ENCODE measurements around the gene PREX1.
"Not testable (repeated sequence)": the region's sequence is repeated elsewhere in the genome, so short reads cannot be mapped to it uniquely, and the experiment has no call there.

PREX1 gene

GRCh38 chr20:48791014-48791413 lies 36.8 kb downstream of the PREX1 start:
- no peak for DNase-seq (ENCODE audit: low spot score)

- DNase-seq (ENCODE audit: low spot score) = no peak
Observed at GRCh38 chr20:48790473-48791003, 37.3 kb downstream of the PREX1 start.

- DNase-seq (ENCODE audit: low spot score) = no peak
Observed at GRCh38 chr20:48789781-48790472, 37.9 kb downstream of the PREX1 start.

GRCh38 chr20:48789185-48789668 lies 38.6 kb downstream of the PREX1 start:
- no peak for DNase-seq (ENCODE audit: low spot score)

DNA sequence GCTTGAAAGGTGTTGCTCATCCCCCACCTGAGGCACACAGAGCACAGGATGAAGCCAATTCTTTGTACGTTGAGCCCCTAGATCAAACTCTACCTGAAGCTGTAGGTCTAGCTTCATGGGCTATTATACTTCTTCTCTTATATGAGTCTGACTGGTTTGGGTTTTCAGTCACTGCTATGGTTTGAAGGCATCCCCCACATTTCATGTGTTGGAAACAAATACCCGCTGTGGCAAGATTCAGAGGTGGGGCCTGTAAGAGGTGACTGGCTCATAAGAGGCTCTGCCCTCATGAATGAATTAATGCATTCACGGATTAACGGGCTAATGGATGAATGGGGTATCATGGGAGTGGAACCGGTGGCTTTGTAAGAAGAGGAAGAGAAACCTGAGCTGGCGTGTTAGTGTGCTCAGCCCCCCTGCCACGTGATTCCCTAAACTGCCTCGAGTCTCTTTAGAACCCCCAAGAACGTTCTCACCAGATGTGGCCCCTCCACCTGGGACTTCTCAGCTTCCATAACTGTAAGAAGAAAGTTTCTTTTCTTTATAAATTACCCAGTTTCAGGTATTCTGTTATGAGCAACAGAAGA lies 39.2 kb downstream of the PREX1 start:
- peak; percentile 68 for DNase-seq (ENCODE audit: low spot score)

DNA sequence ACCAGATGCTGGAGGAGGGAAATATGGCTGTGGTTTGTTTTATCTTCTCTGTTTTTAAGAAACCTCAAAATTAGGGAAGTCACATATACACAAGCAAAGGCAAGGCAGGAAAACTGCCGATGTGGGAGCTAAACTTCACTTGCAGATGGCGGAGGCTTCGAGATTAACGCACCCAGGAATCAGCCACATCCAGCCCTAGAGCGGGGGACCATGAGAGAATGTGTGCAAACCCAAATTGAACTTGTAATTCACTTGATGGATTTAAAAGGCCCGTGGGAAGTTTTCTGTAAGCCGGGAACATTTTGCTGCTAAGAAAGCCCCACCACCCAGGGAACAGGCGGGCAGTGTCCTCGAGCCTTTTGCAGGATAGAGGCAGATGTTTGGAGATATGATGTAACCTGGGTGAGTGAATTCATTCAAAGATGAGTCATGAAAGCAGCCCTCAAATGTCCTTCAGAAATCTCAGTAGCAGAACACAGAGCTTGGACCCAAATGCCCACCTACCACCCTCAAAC lies 39.9 kb downstream of the PREX1 start:
- no peak for DNase-seq (ENCODE audit: low spot score)

DNA sequence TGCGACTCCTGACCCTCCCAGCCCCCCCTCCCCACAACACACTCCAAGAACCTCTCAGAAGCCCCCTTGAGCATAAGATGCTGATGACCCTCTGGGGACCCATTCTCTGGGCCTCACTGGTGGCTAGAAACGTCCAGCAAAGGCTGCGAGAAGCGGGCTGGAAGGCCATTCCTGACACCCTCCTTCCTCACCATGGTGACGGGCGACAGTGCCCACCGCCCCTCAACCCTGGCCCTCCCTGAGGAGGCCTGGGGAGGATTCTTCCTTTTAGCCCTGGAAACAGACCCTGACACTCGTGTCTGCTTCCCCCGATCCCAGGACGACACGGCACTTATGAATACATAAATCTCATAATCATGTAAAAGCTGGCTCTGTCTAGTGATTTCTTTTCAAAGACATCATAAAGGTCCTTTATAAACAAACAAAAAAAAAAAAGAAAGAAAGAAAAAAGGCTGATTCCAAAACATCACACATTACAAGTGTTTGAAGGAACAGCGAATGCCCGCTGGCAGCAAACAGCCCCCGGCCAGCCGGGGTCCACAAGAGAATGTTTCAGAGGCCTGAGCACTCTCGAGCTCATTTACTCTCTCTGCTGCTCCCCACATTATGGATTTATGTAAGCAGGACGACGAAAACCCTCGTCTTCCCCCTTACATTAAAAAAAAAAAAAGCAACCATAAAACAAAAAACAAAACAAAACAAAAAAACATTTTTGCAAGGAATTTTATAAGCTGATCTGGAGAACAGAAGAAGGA lies 40.7 kb downstream of the PREX1 start:
- no peak for DNase-seq (ENCODE audit: low spot score)

- DNase-seq (ENCODE audit: low spot score) = no peak
Observed at GRCh38 chr20:48785801-48786200, 42.0 kb downstream of the PREX1 start.

DNA sequence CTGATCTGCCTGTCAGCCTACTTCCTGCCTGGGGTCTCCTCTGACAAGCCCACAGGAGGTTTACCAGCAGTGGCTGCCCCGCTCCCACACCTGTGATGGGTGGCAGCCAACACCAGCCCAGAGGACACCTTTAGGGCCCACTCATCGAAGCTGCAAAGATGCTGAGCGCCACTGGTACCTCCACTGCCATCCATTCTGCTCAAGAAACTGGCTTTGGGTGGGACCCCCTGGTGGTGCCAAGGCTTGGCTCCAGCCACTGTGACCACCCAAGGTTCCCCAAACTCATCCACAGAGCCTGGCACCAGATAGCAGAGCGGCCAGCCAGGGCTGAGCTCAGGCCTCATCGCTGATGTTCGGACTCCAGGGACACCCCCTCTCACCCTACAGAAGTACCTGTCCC lies 42.5 kb downstream of the PREX1 start:
- no peak for DNase-seq (ENCODE audit: low spot score)

GRCh38 chr20:48784273-48784641 lies 43.5 kb downstream of the PREX1 start:
- DNase-seq (ENCODE audit: low spot score) = no peak

DNA sequence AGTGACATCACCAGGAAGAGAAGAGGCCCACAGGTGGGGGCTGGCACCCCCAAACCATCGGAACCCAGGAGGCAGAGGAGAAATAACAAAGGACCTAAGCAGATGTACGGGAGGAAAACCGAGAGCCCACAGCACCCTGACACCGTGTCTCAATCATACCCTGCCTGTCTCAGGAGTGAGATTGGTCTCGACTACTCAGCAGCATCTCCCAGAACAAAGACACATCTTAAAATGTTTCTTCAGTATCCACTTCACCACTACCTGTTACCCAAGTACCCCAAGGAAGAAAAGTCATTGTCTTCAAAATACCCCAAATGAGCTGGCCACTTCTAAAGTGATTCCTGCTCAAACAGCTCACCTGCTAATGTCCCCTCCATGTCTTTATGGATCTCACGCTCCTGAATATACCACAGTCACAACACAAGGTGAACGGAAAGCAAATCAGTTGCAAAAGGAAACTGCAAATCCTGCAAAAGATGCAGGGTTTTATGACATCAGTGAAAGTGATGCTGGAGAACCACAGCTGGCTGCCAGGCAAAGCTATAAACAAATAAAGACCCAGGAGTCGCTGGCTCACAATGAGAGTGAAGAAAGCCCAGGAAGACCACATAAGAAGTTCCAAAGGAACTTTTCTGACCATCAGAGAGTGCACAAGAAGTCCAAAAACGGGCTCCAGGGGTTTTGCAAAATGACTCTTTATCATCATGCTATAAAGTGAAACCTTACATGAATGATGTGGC lies 44.1 kb downstream of the PREX1 start:
- no peak for DNase-seq (ENCODE audit: low spot score)

DNA sequence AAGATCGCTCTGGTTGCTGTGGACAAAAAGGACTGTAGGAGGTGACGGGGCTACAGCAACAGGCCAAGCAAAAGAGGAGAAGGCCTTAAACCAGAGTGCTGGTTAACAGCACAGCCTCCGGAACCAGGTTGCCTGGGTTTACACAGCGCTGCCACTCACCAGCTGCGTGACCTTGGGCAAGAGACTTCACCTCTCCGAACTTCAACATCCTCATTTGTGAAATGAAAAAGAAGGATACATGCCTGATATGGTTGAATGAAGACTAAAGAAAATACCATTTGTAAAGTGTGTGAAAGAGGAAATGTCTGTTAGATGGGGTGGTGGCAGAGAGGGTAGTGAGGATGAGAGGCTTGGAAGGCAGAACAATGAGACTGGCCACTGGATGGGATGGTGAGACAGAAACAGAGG lies 44.9 kb downstream of the PREX1 start:
- no peak for DNase-seq (ENCODE audit: low spot score)

GRCh38 chr20:48782053-48782452 lies 45.7 kb downstream of the PREX1 start:
- no peak for DNase-seq (ENCODE audit: low spot score)

DNA sequence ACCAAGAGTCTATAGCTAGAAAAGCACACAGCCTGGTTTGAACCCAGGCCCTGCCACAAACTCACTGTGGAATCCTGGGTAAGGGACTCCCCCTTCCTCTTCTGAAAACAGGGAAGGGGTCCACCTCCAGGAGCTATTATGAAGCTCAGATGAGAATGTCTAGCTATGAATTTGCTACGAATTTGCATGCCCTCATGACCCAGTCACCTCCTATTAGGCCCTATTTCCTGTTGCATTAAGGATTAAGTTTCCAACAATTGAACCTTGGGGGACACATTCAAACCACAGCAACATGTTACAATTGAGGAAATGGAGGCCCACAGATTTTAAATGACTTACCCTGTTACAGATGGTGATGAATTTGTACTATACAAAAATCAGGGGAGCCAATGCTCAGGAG lies 46.2 kb downstream of the PREX1 start:
- no peak for DNase-seq (ENCODE audit: low spot score)

DNA sequence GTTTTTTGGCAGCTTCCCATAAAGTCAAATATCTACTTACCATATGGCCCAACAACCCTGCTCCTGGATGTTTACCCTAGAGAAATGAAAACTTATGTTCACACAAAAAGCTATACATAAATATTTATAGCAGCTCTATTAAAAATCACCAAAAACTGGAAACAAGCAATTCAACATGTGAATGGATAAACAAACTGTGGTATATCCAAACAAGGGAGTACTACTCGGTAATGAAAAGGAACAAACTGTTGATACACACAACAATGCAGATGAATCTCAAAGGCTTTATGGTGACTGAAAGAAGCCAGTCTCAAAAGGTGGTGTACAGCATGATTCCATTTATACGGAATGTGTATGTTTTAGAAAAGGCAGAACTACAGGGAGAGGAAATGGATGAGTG lies 48.4 kb downstream of the PREX1 start:
- no peak for DNase-seq (ENCODE audit: low spot score)

- no peak for DNase-seq (ENCODE audit: low spot score)
Observed at GRCh38 chr20:48777821-48778220, 50.0 kb downstream of the PREX1 start.

DNA sequence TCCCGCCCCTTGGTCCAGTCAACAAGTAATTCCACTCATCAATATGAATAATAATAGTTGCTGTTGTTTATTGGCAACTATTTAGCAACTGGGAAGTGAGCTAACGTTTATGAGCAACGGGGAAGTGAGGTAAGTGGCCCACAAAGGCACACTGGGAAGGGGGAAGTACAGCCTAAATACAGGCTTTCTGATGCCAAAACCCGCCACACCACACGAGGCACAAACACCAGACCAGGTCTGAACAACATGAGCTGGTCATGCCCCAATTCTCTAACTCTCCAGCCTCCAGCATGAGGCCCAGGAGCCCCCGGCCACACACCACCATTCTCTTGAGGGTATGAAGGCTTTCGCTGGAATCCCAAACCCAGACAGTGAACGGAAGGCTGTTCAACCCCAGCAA lies 50.8 kb downstream of the PREX1 start:
- DNase-seq (ENCODE audit: low spot score) = no peak

DNA sequence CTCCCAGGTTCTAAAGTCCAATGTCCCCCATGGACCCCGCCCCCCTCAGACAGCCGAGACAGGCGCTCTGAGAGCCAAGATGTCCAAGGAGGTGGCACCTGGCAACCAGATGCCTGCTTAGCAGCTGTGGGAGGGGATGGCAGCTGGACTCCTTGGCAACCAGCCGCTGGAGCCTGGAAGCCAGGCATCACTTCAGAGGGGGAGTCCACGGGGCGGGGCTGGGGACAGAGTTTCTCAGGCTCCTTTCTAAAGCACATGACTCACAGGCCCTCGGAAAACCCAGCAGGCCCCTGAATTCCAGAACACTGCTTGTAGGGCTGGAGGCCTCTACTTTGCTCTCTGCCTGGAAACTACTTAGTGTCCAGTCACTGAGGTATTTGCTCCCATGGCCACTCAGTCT lies 51.5 kb downstream of the PREX1 start:
- DNase-seq (ENCODE audit: low spot score) = no peak

DNA sequence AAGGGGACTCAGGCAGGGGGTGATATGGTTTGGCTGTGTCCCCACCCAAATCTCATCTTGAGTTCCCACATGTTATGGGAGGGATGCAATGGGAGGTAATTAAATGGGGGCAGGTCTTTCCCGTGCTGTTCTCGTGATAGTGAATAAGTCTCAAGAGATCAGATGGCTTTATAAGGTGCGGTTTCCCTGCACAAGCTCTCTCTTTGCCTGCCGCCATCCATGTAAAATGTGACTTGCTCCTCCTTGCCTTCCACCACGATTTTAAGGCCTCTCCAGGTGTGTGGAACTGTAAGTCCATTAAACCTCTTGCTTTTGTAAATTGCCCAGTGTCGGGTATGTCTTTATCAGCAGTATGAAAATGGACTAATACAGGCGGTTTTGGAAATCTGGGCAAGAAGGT lies 52.3 kb downstream of the PREX1 start:
- not testable (repeated sequence) for DNase-seq (ENCODE audit: low spot score)

DNA sequence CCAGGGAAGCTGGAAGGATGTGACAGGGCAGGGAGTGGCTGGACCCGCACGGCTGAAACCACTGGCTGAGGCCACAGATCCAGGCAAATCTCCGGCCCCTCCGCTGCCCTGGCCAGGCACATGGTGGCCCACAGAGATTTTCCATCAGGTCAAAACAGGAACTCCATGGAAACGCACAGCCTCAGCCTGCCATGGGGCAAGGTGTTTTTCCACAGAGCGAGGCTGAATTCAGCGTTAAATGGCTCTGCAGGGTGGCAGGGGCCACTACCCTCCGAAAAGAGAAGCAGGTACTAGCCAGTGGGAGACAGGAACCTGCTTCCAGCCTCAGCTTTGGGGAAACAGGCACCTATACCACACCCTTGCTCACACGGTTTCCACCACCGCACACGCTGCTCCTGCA lies 53.1 kb downstream of the PREX1 start:
- DNase-seq (ENCODE audit: low spot score) = no peak

DNA sequence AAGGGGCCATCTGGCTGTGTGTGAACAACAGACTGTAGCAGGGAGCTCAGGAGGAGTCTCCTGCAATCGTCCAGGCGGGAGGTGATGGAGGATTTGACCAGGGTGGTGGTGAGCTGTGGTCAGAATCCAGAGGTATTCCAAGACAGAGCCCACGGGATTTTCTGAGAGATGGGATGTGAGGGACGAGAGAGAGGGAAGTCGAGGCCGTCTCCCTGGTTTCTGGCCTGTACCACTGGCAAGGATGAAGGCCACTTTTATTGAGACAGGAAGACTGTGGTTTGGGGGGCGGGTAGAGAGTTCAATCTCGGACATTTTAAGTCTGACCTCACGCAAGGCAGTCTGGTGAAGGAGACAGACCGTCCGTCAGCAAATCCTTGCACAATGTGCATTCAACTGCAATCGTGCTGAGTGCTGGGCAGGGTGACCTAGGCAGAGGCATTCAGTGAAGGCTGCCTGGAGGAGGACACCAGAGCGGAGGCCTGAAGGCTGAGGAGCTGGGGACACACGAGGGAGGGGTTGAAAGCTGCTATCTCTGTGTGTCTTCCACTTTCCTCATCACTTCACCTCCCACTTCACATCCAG lies 53.9 kb downstream of the PREX1 start:
- no peak for DNase-seq (ENCODE audit: low spot score)
